OCI-LY7 (cell line): Measurements from ENCODE around the gene MRPL34. TPM values are rescaled to one million over a fixed set of nuclear protein-coding genes. Genes with fewer than 3 reads are reported as not detected.
"Not testable (repeated sequence)": the region's sequence is repeated elsewhere in the genome, so short reads cannot be mapped to it uniquely, and the experiment has no call there.

Experiments used
- BruUV-seq: library from RNA; stranded (reverse); fragments of 400-500 nt; replicated peaks from 2 replicates; lab custom pipeline; 2021; lab: Mats Ljungman, UMichigan
- CTCF ChIA-PET: fragments of 300-600 bp; sonication (Branson Sonifier 250); formaldehyde crosslinking; loops from one replicate; lab custom pipeline; 2022; ENCODE audit warnings: antibody characterized with exemption; ENCODE audit not compliant: unreplicated experiment; lab: Charles Lee
- POLR2A ChIA-PET: fragments of 300-600 bp; sonication (Branson Sonifier 250); formaldehyde crosslinking; loops from one replicate; lab custom pipeline; 2022; ENCODE audit warnings: antibody characterized with exemption; lab: Charles Lee
- DNase-seq: peaks from one replicate; pipeline ENCODE4 v3.0.0-alpha.2; 2015; ENCODE audit warnings: low spot score
- H2AFZ ChIP-seq: fragments of 200-600 bp; sonication (generic), shearing (Covaris generic); 2 replicates; pipeline ENCODE4 v1.6.1; 2014; ENCODE audit warnings: mild to moderate bottlenecking, antibody characterized with exemption, low read length, moderate library complexity
- H3K27ac ChIP-seq: fragments of 200-600 bp; sonication (generic); 2 replicates; pipeline ENCODE4 v1.5.1; 2014; ENCODE audit warnings: mixed run types, low read depth, mild to moderate bottlenecking, moderate library complexity, low read length, inconsistent platforms; ENCODE audit not compliant: poor library complexity, severe bottlenecking
- H3K36me3 ChIP-seq: fragments of 200-600 bp; sonication (generic); 2 replicates; pipeline ENCODE4 v1.6.1; 2014; ENCODE audit warnings: mild to moderate bottlenecking, antibody characterized with exemption, low read length, moderate library complexity, mixed read lengths; ENCODE audit not compliant: insufficient read depth
- H3K4me1 ChIP-seq: fragments of 200-600 bp; sonication (generic); 2 replicates; pipeline ENCODE4 v1.5.1; 2014; ENCODE audit warnings: mild to moderate bottlenecking, low read length; ENCODE audit not compliant: insufficient read depth, poor library complexity, severe bottlenecking
- H3K4me2 ChIP-seq: fragments of 200-600 bp; sonication (generic); 2 replicates; pipeline ENCODE4 v1.6.1; 2014; ENCODE audit warnings: mild to moderate bottlenecking, low read length
- H3K4me3 ChIP-seq: fragments of 200-600 bp; sonication (generic); 2 replicates; pipeline ENCODE4 v1.5.1; 2014; ENCODE audit warnings: mild to moderate bottlenecking, low read depth, low read length; ENCODE audit not compliant: poor library complexity, severe bottlenecking
- H3K79me2 ChIP-seq: fragments of 200-600 bp; sonication (generic); 2 replicates; pipeline ENCODE4 v1.6.1; 2016; ENCODE audit warnings: low read depth, mild to moderate bottlenecking, low read length, moderate library complexity, mixed read lengths; ENCODE audit not compliant: insufficient read depth
- H3K9me2 ChIP-seq: fragments of 200-600 bp; sonication (generic); 2 replicates; pipeline ENCODE4 v1.6.1; 2016; ENCODE audit warnings: mild to moderate bottlenecking, low read length, mixed read lengths; ENCODE audit not compliant: insufficient read depth
- H3K9me3 ChIP-seq: fragments of 200-600 bp; sonication (generic); 2 replicates; pipeline ENCODE4 v1.6.1; 2014; ENCODE audit warnings: mild to moderate bottlenecking, mixed run types, low read length, mixed read lengths
- H4K20me1 ChIP-seq: fragments of 200-600 bp; sonication (generic); 2 replicates; pipeline ENCODE4 v1.6.1; 2014; ENCODE audit warnings: mild to moderate bottlenecking, antibody characterized with exemption, low read length, moderate library complexity, mixed read lengths; ENCODE audit not compliant: insufficient read depth
- EZH2phosphoT487 ChIP-seq: fragments of 200-600 bp; sonication (generic); IDR thresholded peaks from 2 replicates; pipeline ENCODE4 v1.6.1; 2018; ENCODE audit warnings: low read depth, borderline replicate concordance, mild to moderate bottlenecking, mixed run types, antibody characterized with exemption, low read length, moderate library complexity, mixed read lengths
- intact Hi-C: fragments of 100-400 bp; cut with micrococcal nuclease; formaldehyde crosslinking; loops from one replicate; pipeline ENCODE4 v1.10.0; 2022; ENCODE audit not compliant: unreplicated experiment
- total RNA-seq, 2 experiments: library from RNA; depleted of rRNA in 1 of 2; stranded (reverse); fragments of >200 nt in 1 of 2; shearing (Covaris generic) in 1 of 2; gene quantifications; 2 replicates each; pipeline ENCODE4 v1.2.3, GENCODE V29; 2014 to 2022
- TF ChIP-seq, protein P1 (sequence below): fragments of 200-600 bp; sonication (generic); conservative IDR thresholded peaks from 2 replicates; pipeline ENCODE4 v1.5.1; 2014; ENCODE audit warnings: mild to moderate bottlenecking, antibody characterized with exemption, low read length, moderate library complexity, mixed read lengths

The MRPL34 gene
- total RNA-seq, 2 experiments from 2014 or later, result 173 to 174 TPM

GRCh38 chr19:17293605-17294004 lies 12.1 kb upstream of the MRPL34 start:
- Histone ChIP-seq H3K79me2 (peaks cover 10% of the 10 kb centered on the region; the same call in 1 of the 2 replicates), H3K9me2 (no peaks in the 10 kb centered on the region), H3K4me2 (peak overlapping the region; percentile 88), H3K36me3 (peaks cover 26% of the 10 kb centered on the region), H3K27ac (peak overlapping the region; percentile 27), H4K20me1 (no peaks in the 10 kb centered on the region), H3K9me3 (no peaks in the 10 kb centered on the region), H2AFZ (no peak overlapping the region), H3K4me1 (peaks cover 27% of the 10 kb centered on the region), H3K4me3 (peak overlapping the region; percentile 77)
- TF ChIP-seq, protein P1, sequence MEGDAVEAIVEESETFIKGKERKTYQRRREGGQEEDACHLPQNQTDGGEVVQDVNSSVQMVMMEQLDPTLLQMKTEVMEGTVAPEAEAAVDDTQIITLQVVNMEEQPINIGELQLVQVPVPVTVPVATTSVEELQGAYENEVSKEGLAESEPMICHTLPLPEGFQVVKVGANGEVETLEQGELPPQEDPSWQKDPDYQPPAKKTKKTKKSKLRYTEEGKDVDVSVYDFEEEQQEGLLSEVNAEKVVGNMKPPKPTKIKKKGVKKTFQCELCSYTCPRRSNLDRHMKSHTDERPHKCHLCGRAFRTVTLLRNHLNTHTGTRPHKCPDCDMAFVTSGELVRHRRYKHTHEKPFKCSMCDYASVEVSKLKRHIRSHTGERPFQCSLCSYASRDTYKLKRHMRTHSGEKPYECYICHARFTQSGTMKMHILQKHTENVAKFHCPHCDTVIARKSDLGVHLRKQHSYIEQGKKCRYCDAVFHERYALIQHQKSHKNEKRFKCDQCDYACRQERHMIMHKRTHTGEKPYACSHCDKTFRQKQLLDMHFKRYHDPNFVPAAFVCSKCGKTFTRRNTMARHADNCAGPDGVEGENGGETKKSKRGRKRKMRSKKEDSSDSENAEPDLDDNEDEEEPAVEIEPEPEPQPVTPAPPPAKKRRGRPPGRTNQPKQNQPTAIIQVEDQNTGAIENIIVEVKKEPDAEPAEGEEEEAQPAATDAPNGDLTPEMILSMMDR, result 0 out of 2 replicates have a peak, but pooled peaks have one; percentile 15
- TF ChIP-seq EZH2phosphoT487, result no peak
- intact Hi-C loops, result no loop called here
- POLR2A ChIA-PET, result interaction anchor here (0.6 to 1.5 kb wide), 3 partner anchors 13 to 405 kb away, joined by 3 to 6 read pairs (median 3); partner anchors contain the start of gene F2RL3
- DNase-seq, result no peak
- CTCF ChIA-PET, result interaction anchor here (0.6 to 1.0 kb wide), 3 partner anchors 10 to 15 kb away, joined by 3 read pairs; partner anchors contain the start of genes ABHD8, DDA1 and MRPL34
- TSS peak; percentile 52 for BruUV-seq

DNA sequence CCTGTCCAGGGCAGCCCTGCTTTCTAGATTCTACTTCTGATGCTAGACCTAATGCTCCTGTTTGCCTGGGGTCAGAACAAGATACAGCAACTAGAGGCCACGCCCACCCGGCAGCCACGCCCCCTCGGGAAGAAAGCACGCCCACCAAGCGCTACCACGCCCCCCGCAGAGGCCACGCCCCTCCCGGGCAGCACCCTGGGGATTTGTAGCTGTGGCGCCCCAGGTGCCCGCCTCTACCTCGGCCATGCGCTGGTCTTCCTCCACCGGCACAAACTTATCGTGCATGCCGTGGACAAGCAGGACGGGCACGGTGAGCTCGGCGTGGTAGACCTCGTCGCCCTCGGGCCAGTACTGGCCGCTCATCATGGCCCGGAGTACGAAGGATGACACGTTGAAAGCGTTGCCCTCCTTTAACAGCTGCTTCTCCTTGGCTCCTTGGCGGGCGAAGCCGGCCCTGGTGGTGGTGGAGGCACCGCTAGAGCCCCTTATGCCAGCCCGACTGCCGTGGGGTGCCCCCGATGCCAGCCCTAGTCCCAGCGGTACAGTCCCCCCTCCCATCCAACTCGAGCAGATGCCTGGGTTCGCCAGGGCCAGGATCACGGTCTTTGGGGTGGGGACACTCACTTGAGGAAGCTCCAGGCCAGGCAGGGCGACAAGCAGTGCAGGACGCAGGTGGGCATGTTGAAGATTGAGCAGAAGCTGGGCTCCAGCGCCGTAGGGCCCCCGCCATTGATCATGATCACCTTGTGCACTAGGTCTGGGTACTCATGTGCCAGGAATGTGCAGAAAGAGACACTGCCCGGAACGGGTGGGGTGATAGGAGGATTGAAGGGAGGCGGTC lies 11.4 kb upstream of the MRPL34 start:
- intact Hi-C loops, result no loop called here
- peak overlapping the region; percentile 88 for H3K4me2 ChIP-seq
- peak; percentile 79 for DNase-seq
- H3K9me2 ChIP-seq, result no peaks in the 10 kb centered on the region
- H3K9me3 ChIP-seq, result no peaks in the 10 kb centered on the region
- no peak overlapping the region for H2AFZ ChIP-seq
- ChIA-PET CTCF (interaction anchor here (0.9 to 1.0 kb wide), 2 partner anchors 9 to 11 kb away, joined by 3 read pairs; partner anchors contain the start of genes ABHD8 and MRPL34), POLR2A (interaction anchor here (0.6 kb wide), 1 partner anchor 405 kb away, joined by 3 read pairs; the partner anchor contains the start of gene F2RL3)
- peak overlapping the region; percentile 27 for H3K27ac ChIP-seq
- H3K79me2 ChIP-seq, result peaks cover 10% of the 10 kb centered on the region; the same call in 1 of the 2 replicates
- peaks cover 30% of the 10 kb centered on the region for H3K36me3 ChIP-seq
- no peak for TF ChIP-seq EZH2phosphoT487
- TF ChIP-seq, protein P1, result no peak
- BruUV-seq, result no TSS peak
- H3K4me1 ChIP-seq, result peaks cover 27% of the 10 kb centered on the region
- H4K20me1 ChIP-seq, result no peaks in the 10 kb centered on the region
- H3K4me3 ChIP-seq, result peak overlapping the region; percentile 77

DNA sequence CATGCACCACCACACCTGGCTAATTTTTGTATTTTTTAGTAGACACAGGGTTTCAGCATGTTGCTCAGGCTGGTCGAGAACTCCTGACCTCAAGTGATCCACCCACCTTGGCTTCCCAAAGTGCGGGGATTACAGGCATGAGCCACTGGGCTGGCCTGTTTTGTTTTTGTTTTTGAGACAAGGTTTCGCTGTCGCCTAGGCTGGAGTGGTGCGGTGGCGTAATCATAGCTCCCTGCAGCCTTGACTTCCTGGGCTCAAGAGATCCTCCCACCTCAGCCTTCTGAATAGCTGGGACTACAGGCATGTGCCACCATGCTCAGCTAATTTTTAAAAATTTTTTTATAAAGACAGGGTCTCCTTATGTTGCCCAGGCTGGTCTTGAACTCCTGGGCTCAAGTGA lies 10.1 kb upstream of the MRPL34 start:
- H3K27ac ChIP-seq, H2AFZ ChIP-seq, H4K20me1 ChIP-seq, H3K4me3 ChIP-seq, CTCF ChIA-PET, H3K9me2 ChIP-seq, H3K79me2 ChIP-seq, H3K9me3 ChIP-seq, DNase-seq, H3K4me2 ChIP-seq, BruUV-seq, intact Hi-C loops: not testable (repeated sequence)
- POLR2A ChIA-PET, result interaction anchor here (0.8 kb wide), 1 partner anchor 12 kb away, joined by 3 read pairs; no protein-coding TSS in a partner anchor
- H3K4me1 ChIP-seq, result peaks cover 27% of the 10 kb centered on the region
- H3K36me3 ChIP-seq, result peaks cover 30% of the 10 kb centered on the region
